Measurements from ENCODE around the gene OR3A2.
A peak's percentile ranks its signal among the peaks of the same experiment; 100 is the strongest.
"Not testable (repeated sequence)": the region's sequence is repeated elsewhere in the genome, so short reads cannot be mapped to it uniquely, and the experiment has no call there.

OR3A2 gene

GRCh38 chr17:3385869-3386816, at the start of gene OR3A2:
Gene OR3A2, minus strand, starts transcription at chr17:3386308.
- DNase-seq, result peak; percentile 3

GRCh38 chr17:3433741-3434140, 47.6 kb upstream of the OR3A2 start, which contains the start of gene OR1E2:
Gene OR1E2, minus strand, starts transcription at chr17:3433841. Its CDS starts 0 bp downstream, at chr17:3433841.
- no peak for DNase-seq

DNA sequence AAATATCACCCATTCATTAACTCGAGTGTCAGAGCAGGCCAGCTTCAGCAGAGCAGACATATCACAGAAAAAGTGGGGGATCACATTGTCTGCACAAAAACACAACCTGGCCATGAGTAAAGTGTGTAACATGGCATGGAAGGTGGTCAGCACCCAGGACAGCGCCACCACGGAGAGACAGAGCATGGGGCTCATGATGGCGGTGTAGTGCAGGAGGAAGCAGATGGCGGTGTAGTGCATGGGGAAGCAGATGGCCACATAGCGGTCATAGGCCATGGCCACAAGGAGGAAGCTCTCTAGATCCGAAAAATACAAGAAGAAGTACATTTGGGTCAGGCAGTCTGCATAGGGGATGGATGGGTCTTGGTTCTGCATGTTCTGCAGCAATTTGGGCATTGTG, 47.1 kb upstream of the OR3A2 start:
- not testable (repeated sequence) for DNase-seq

- no peak for DNase-seq
These were observed 32.1 kb upstream of the OR3A2 start for GRCh38 chr17:3418222-3418621.

GRCh38 chr17:3415610-3416009, 29.5 kb upstream of the OR3A2 start:
- DNase-seq, result no peak

GRCh38 chr17:3412216-3412615, 26.1 kb upstream of the OR3A2 start:
- DNase-seq, result not testable (repeated sequence)

- no peak for DNase-seq
These were observed 25.0 kb upstream of the OR3A2 start, which contains the start of gene OR3A3 for GRCh38 chr17:3411070-3411469. Gene OR3A3, plus strand, starts transcription at chr17:3411370.

DNA sequence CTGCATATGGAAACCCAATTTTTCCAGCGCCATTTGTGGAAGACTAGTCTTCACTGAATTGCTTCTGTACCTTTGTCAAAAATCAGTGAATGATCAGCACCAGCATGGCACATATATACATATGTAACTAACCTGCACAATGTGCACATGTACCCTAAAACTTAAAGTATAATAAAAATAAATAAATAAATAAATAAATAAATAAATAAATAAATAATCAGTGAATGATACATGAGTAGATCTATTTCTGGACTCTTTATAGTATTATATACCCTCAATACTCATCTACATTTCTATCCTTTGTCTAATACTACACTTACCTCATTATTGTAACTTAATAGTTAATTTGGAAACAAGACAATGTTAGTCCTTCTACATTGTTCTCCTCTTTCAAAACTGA, 17.7 kb upstream of the OR3A2 start:
- DNase-seq, result not testable (repeated sequence)

DNA sequence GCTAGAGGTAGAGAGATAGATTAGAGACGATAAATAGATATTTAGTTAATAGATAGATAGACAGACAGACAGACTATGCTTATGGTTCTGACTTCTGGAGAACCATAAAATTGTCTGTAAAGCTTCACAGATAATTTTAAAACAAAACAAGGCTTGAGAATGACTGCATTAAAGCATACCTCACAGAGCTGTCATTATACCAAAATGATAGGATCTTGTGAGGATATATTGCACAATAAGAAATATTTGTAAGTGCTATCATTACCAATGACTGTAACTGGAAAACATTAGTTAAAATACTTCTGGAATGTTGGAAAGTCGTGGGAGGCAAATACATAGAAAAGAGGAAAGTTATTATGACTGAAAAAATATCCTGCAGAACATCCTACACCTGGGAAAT, 15.7 kb upstream of the OR3A2 start:
- DNase-seq, result no peak

DNA sequence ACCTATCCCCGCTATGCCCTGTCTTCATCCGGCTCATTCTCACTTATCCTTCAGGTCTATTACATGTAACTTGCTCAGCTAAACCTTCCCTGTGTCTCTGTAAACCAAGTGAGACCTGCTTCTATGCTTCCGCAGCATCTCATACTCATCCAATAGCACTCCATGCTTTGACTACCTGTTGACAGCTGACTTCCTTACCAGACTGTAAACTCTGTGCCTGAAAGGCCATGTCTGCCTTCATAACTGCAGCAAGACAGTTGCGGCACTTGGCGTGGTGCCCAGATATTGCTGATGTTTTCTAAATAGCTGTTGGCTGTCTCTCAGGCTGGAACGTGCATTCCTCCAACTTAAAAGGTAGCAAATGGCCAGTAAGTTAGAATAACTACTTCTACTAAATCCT, 13.9 kb upstream of the OR3A2 start:
- DNase-seq, result no peak

- DNase-seq, result no peak
These were observed 12.2 kb upstream of the OR3A2 start, which contains the start of gene OR1E1 for GRCh38 chr17:3398310-3398709. Gene OR1E1, minus strand, starts transcription at chr17:3398410. Its CDS starts 0 bp downstream, at chr17:3398410.

GRCh38 chr17:3397801-3398200, 11.7 kb upstream of the OR3A2 start:
- not testable (repeated sequence) for DNase-seq

DNA sequence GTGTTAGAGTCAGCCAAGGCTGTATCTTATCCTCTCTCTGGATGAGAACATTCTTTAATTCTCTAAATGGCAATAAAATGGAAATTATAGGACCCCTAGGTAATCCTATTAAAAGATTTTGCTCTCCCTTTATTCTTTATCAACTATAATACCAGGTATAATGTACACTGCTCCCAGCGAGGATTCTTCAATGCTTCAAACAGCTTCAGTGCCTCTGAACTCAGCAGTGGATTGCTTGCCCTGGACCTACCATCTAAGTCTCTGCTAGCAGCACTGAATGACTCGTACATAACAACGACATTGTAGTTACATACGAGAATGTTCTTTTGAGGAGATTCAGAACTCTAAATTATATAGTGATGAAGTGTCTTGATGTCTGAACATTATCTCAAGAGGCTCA, 3.7 kb upstream of the OR3A2 start:
- DNase-seq, result no peak

DNA sequence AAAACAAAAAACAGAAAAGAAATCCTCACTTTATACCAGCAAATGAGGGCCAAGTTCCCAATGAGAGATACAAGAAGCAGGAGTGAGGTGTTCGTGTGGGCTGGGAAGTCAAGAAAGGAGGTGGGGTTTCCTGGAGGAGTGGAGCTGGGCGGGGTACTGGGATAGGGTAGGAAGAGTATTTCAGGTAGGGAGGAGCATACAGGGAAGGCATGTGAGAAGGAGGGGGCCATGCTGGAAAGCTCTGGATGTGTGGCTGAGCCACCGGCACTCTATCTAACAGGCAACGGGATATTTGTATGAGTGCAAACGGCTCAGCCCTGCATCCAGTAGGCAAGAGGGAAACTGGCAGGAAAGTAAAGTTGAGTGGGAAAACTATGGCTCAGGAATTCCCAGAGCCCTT, 4.2 kb downstream of the OR3A2 start:
- DNase-seq, result no peak

GRCh38 chr17:3378321-3378720, 7.8 kb downstream of the OR3A2 start:
- DNase-seq, result no peak

- DNase-seq, result not testable (repeated sequence)
These were observed 14.9 kb downstream of the OR3A2 start for GRCh38 chr17:3371167-3371566.

DNA sequence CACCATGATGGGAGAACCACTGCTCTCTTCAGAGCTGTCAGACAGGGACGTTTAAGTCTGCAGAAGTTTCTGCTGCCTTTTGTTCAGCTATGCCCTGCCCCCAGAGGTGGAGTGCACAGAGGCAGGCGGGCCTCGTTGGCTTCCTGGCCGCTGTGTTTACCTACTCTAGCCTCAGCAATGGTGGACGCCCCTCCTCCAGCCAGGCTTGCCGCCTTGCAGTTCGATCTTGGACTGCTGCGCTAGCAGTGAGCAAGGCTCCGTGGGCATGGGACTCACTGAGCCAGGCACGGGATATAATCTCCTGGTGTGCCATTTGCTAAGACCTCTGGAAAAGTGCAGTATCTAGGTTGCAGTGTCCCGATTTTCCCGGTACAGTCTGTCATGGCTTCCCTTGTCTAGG, 43.3 kb downstream of the OR3A2 start:
- not testable (repeated sequence) for DNase-seq

GRCh38 chr17:3335876-3336275, 50.2 kb downstream of the OR3A2 start:
- no peak for DNase-seq

DNA sequence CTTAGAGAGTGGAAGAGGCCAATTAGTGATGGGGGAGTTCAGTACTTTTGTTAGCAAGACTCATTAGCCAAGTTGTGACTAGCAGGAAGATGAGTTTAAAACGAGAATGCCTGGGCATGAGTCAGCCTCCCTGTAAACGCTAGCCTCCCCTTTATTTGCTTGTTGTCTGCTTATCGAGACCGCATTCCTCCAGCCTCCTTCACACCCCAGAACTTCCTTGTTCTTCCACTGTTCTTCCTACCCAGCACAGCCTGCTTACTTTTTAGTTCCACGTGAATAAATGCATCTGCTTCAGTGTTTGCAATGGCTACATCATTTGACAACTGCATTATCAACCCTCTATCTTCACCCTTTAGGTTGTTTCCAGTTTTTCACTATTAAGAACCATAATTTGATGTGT, 67.8 kb downstream of the OR3A2 start:
- no peak for DNase-seq

DNA sequence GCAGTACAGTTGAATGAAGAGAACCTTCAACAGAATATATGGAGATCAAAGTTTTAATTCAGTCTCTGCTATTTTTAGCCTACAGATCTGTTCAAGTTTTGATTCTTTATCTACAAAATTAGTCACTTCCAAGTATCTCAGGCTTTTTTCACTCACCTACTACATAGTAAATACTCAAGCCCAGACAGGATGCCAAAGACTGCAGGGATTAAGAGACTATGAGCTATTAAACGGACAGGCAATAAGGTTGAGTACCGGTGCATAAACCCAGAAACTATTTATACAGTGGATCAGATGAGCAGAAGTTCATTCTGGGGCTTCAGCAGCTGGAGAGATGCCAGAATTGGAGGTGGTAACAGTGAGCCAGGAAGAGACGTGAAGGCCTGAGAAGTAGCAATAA, 69.3 kb downstream of the OR3A2 start:
- no peak for DNase-seq

- DNase-seq, result no peak
These were observed 77.5 kb downstream of the OR3A2 start for GRCh38 chr17:3308603-3309002.

DNA sequence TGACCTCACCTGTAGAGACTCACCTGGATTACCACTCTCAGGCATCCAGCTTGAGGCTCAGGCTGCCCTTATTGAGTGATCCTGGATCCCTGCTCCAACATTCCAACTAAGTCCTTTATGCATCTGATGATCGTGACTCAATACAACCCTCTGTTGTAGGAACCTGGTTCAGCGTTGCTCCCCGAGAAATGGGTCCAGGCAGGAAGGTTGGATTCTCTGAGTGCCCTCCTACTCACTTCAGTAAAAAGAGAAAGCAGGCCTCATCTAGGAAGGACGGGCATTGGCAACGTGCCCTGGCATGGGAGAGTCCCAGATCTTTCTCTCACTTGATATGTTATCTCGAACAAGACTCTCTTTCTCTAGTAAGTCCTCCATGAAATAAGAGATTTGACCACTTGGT, 87.8 kb downstream of the OR3A2 start, which contains the start of gene OR3A1:
Gene OR3A1, minus strand, starts transcription at position 101 of the 400 bp plus-strand sequence. CDS start 5,778 bp downstream, outside the sequence.
- DNase-seq, result no peak

DNA sequence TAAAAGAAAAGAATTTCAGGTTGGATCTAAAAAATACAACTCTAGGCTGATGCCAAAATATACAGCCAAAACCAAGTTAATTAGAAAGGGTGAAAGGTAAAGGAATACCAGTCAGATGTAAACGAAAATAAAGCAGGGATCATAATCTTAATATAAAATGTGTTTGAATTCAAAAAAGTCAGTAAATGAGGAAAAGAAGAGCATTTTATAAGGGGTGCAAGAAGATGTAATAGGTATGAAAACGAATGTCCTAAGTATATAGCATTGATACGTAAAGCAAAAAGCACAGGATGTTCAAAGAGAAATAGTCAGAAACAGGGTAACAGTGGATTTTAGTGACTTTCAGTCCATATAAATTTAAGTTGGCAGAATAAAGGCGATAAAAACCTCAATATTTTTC, 90.5 kb downstream of the OR3A2 start:
- no peak for DNase-seq

GRCh38 chr17:3293548-3293947, 92.6 kb downstream of the OR3A2 start:
- not testable (repeated sequence) for DNase-seq
